ENCODE data around the gene SH3BP1. TPM values are rescaled to one million over a fixed set of nuclear protein-coding genes. Genes with fewer than 3 reads are reported as not detected.
A peak's percentile ranks its signal among the peaks of the same experiment; 100 is the strongest.

The SH3BP1 gene
- total and polyA plus RNA-seq, 2 of the 4 experiments (the other 2 are of a cell fraction), result 8.8 to 33.3 TPM

GRCh38 chr22:37625737-37626136 lies 13.7 kb upstream of the SH3BP1 start:
- in situ Hi-C loops (cut with MboI; ENCODE audit: low sequenced_read_pairs), result no loop called here
- ChIA-PET POLR2A (ENCODE audit: unreplicated experiment) (no interaction called here), CTCF (no interaction called here)

More at GRCh38 chr22:37625737-37626136, 13.7 kb upstream of the SH3BP1 start:
- Histone ChIP-seq H3K9me3 (ENCODE audit: control insufficient read depth, insufficient read depth, low read length) (no peaks in the 10 kb centered on the region), H3K79me1 (ENCODE audit: low read depth in 1 of 2, low read length in 2 of 2) (peaks cover 0 to 12% of the 10 kb centered on the region in 2 experiments; a peak in 2 of 4 replicates), H3K27me3 (ENCODE audit: control insufficient read depth, insufficient read depth, low read length) (no peaks in the 10 kb centered on the region), H4K20me1 (ENCODE audit: insufficient read depth, low read length) (no peaks in the 10 kb centered on the region; the same call in 1 of the 2 replicates), H2BK15ac (ENCODE audit: low read depth, low read length) (no peak overlapping the region), H2BK5ac (ENCODE audit: low read depth, low read length, poor library complexity, severe bottlenecking) (no peak overlapping the region), H3K27ac (ENCODE audit: insufficient read depth, low read length) (no peak overlapping the region), H4K5ac (ENCODE audit: low read depth, low read length) (no peak overlapping the region), H3K4ac (ENCODE audit: low read depth, low read length) (no peak overlapping the region), H3K18ac (ENCODE audit: low read depth, low read length) (no peak overlapping the region), H3K23ac (ENCODE audit: low read depth, low read length) (no peak overlapping the region), H2BK120ac (ENCODE audit: low read depth, low read length) (no peak overlapping the region), H2AK5ac (ENCODE audit: low read depth, low read length) (peak overlapping the region; percentile 70; the same call in 1 of the 2 replicates), H2BK20ac (ENCODE audit: low read depth, low read length) (no peak overlapping the region), H4K8ac (ENCODE audit: low read depth in 2 of 2, low read length in 2 of 2) (no peak overlapping the region), H2AK9ac (replicated peaks; ENCODE audit: low read depth, low read length, poor library complexity) (peak overlapping the region; percentile 48), H2AFZ (replicated peaks; ENCODE audit: low read length, poor library complexity) (no peak overlapping the region), H4K91ac (ENCODE audit: insufficient read depth, low read depth, low read length) (no peak overlapping the region), H3K9me1 (ENCODE audit: insufficient read depth, low read length) (no peaks in the 10 kb centered on the region), H3K9ac (ENCODE audit: low read depth, low read length) (no peak overlapping the region), H3K56ac (ENCODE audit: extremely low read depth, insufficient read depth, low read length) (no peak overlapping the region), H3K36me3 (ENCODE audit: control insufficient read depth, insufficient read depth, low read length) (peaks cover 46% of the 10 kb centered on the region; the same call in 1 of the 2 replicates), H3K14ac (replicated peaks; ENCODE audit: low read depth, low read length) (no peak overlapping the region), H3K4me2 (ENCODE audit: low read depth, low read length) (no peak overlapping the region), H3K4me3 (ENCODE audit: insufficient read depth, low read depth, low read length) (no peak overlapping the region), H3K4me1 (ENCODE audit: control insufficient read depth, insufficient read depth, low read length) (peaks cover 3% of the 10 kb centered on the region; the same call in 1 of the 2 replicates)
- dilution Hi-C loops (cut with HindIII; ENCODE audit: low sequenced_read_pairs, unreplicated experiment) (no loop called here), intact Hi-C loops (cut with micrococcal nuclease) (no loop called here)
- BruUV-seq (replicated peaks), result no TSS peak
- no peak for ATAC-seq (ENCODE audit: low read depth)
- 97% methylated on average over 9 of the region's 14 CpGs; no CpG with 5 or more reads in 1 of the 2 experiments for WGBS, 2 experiments (ENCODE audit: extremely low coverage in 2 of 2, insufficient read length in 1 of 2)
- no peak for DNase-seq
- TF ChIP-seq RFX5 (IDR thresholded peaks at IDR 0.05; ENCODE audit: low read depth, low read length) (no peak), MAZ (IDR thresholded peaks at IDR 0.05; ENCODE audit: borderline replicate concordance, low read depth, low read length) (no peak), RCOR1 (IDR thresholded peaks at IDR 0.05; ENCODE audit: insufficient replicate concordance, low read length) (no peak), NFE2L2 (IDR thresholded peaks at IDR 0.05; ENCODE audit: low read depth, low read length) (no peak), USF2 (IDR thresholded peaks at IDR 0.05; ENCODE audit: low read depth, low read length) (no peak)
- TF ChIP-seq, protein P1, sequence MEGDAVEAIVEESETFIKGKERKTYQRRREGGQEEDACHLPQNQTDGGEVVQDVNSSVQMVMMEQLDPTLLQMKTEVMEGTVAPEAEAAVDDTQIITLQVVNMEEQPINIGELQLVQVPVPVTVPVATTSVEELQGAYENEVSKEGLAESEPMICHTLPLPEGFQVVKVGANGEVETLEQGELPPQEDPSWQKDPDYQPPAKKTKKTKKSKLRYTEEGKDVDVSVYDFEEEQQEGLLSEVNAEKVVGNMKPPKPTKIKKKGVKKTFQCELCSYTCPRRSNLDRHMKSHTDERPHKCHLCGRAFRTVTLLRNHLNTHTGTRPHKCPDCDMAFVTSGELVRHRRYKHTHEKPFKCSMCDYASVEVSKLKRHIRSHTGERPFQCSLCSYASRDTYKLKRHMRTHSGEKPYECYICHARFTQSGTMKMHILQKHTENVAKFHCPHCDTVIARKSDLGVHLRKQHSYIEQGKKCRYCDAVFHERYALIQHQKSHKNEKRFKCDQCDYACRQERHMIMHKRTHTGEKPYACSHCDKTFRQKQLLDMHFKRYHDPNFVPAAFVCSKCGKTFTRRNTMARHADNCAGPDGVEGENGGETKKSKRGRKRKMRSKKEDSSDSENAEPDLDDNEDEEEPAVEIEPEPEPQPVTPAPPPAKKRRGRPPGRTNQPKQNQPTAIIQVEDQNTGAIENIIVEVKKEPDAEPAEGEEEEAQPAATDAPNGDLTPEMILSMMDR (conservative IDR thresholded peaks at IDR 0.05; ENCODE audit: low read depth, low read length), result no peak

Data from IMR-90 (cell line).